ENCODE results near the gene TMEM179. TPM values are rescaled to one million over a fixed set of nuclear protein-coding genes. Genes with fewer than 3 reads are reported as not detected.

The TMEM179 gene
- total RNA-seq, 1 experiment from 2014 or later = not detected

- no peak for DNase-seq (ENCODE audit: low spot score)
Measured at GRCh38 chr14:104545942-104546501, 58.5 kb downstream of the TMEM179 start.

- no peak for DNase-seq (ENCODE audit: low spot score)
Measured at GRCh38 chr14:104545151-104545941, 59.2 kb downstream of the TMEM179 start.

- DNase-seq (ENCODE audit: low spot score) = no peak
Measured at GRCh38 chr14:104544362-104544961, 60.1 kb downstream of the TMEM179 start.

- no peak for DNase-seq (ENCODE audit: low spot score)
Measured at GRCh38 chr14:104542871-104543830, 61.4 kb downstream of the TMEM179 start.

GRCh38 chr14:104541905-104542465, 62.6 kb downstream of the TMEM179 start:
- DNase-seq (ENCODE audit: low spot score) = no peak

Other genes with a start within 250 kb of the TMEM179 start
- 0.38 and 1.5 TPM in 2 replicates for gene C14orf180, start 25.0 kb downstream of the TMEM179 start, total RNA-seq (2014; rRNA removed; shearing (Covaris generic))
- 293 and 322 TPM in 2 replicates for gene INF2, start 84.8 kb upstream of the TMEM179 start, total RNA-seq (2014; rRNA removed; shearing (Covaris generic))
- 2.1 and 8.3 TPM in 2 replicates for gene ADSS1, start 119.5 kb upstream of the TMEM179 start, total RNA-seq (2014; rRNA removed; shearing (Covaris generic))
- gene SIVA1, start 148.4 kb upstream of the TMEM179 start, total RNA-seq (2014; rRNA removed; shearing (Covaris generic)) = 243 and 250 TPM in 2 replicates
- gene AKT1, start 191.0 kb upstream of the TMEM179 start, total RNA-seq (2014; rRNA removed; shearing (Covaris generic)) = 161 and 168 TPM in 2 replicates
- gene ZBTB42, start 196.3 kb upstream of the TMEM179 start, total RNA-seq (2014; rRNA removed; shearing (Covaris generic)) = 12.1 and 17.2 TPM in 2 replicates